Tibial artery (tissue), 4 donors: Measurements from ENCODE around the gene KANK2.

ENCODE experiments used
- DNase-seq, 2 donors: peaks; one replicate each; pipeline ENCODE4 v3.0.0-alpha.2; 2019
- H3K27ac ChIP-seq, 2 donors: fragments of 200-600 bp; sonication (generic) in 1 of 2; 1 replicate in 1 of 2; 2 replicates in 1 of 2; pipeline ENCODE4 v1.5.1; 2018 to 2019; ENCODE audit warnings: mild to moderate bottlenecking in 1 of 2
- H3K27me3 ChIP-seq, 2 donors: fragments of 200-600 bp; sonication (generic) in 1 of 2; one replicate each; pipeline versions ENCODE4 v1.5.1 to v1.6.0; 2016 to 2019
- H3K36me3 ChIP-seq, 3 donors: fragments of 200-600 bp; sonication (generic) in 2 of 3; one replicate each; pipeline ENCODE4 v1.5.1; 2016 to 2019; ENCODE audit warnings: mild to moderate bottlenecking in 2 of 3
- H3K4me1 ChIP-seq, 4 donors: fragments of 200-600 bp; sonication (generic) in 2 of 4; 1 replicate in 3 of 4; 2 replicates in 1 of 4; pipeline ENCODE4 v1.5.1; 2016 to 2019
- H3K4me3 ChIP-seq, 2 donors: fragments of 200-600 bp; sonication (generic) in 1 of 2; 1 replicate in 1 of 2; 2 replicates in 1 of 2; pipeline ENCODE4 v1.5.1; 2018 to 2019; ENCODE audit warnings: mild to moderate bottlenecking in 2 of 2
- H3K9me3 ChIP-seq, 3 donors: fragments of 200-600 bp; sonication (generic) in 1 of 3; one replicate each; pipeline ENCODE4 v1.5.1; 2016 to 2019
- CTCF ChIP-seq, 2 experiments: fragments of 200-600 bp in 1 of 2; fragments of 450-650 bp in 1 of 2; IDR thresholded peaks; one replicate each; pipeline ENCODE4 v1.5.1; 2017 to 2019; ENCODE audit warnings: antibody characterized with exemption in 2 of 2, mild to moderate bottlenecking in 1 of 2, moderate library complexity in 1 of 2
- intact Hi-C: fragments of 100-400 bp; cut with DNase I; formaldehyde crosslinking; loops from one replicate; pipeline ENCODE4 v1.15.0; 2023; ENCODE audit warnings: low total_unique reads

KANK2 gene

GRCh38 chr19:11200015-11200574 is 2.8 kb upstream of the KANK2 start:
- H3K27ac ChIP-seq: peak overlapping the region; percentile 94 to 98
- H3K27me3 ChIP-seq: no peaks in the 10 kb centered on the region
- DNase-seq: no peak
- H3K9me3 ChIP-seq: no peaks in the 10 kb centered on the region
- intact Hi-C loops: loop anchor here (5.0 kb wide), 1 partner anchor 113 kb away; the partner anchor contains the start of gene LDLR
- H3K4me1 ChIP-seq: peaks cover 0 to 71% (median 48%) of the 10 kb centered on the region in 4 donors
- no peak overlapping the region for H3K4me3 ChIP-seq
- H3K36me3 ChIP-seq: peaks cover 3 to 18% (median 14%) of the 10 kb centered on the region in 3 donors
- TF ChIP-seq CTCF (IDR thresholded peaks at IDR 0.05): no peak

DNA sequence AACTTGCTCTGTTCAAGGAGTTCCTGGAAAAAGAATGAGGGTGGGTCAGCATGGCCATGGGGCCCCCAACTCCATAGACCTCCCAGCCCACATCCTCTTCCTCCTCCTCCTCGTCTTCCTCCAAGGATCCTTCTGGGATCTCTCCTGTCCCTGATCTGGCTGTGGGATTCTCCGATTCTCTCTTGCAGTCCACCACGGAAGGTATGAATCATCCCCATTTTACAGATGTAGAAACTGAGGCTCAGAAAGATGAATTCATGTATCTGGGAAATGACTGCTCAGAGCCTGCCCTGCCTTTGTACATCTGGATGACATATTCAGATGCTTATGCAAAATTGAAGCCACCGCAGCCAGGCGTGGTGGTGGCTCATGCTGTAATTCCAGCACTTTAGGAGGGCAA is 2.2 kb upstream of the KANK2 start:
- DNase-seq: no peak
- intact Hi-C loops: no loop called here
- Histone ChIP-seq H3K27ac (peak overlapping the region; percentile 94 to 98), H3K4me3 (no peak overlapping the region), H3K9me3 (no peaks in the 10 kb centered on the region), H3K4me1 (peaks cover 0 to 71% (median 48%) of the 10 kb centered on the region in 4 donors), H3K36me3 (peaks cover 4 to 23% (median 18%) of the 10 kb centered on the region in 3 donors), H3K27me3 (no peaks in the 10 kb centered on the region)
- no peak for TF ChIP-seq CTCF (IDR thresholded peaks at IDR 0.05)

DNA sequence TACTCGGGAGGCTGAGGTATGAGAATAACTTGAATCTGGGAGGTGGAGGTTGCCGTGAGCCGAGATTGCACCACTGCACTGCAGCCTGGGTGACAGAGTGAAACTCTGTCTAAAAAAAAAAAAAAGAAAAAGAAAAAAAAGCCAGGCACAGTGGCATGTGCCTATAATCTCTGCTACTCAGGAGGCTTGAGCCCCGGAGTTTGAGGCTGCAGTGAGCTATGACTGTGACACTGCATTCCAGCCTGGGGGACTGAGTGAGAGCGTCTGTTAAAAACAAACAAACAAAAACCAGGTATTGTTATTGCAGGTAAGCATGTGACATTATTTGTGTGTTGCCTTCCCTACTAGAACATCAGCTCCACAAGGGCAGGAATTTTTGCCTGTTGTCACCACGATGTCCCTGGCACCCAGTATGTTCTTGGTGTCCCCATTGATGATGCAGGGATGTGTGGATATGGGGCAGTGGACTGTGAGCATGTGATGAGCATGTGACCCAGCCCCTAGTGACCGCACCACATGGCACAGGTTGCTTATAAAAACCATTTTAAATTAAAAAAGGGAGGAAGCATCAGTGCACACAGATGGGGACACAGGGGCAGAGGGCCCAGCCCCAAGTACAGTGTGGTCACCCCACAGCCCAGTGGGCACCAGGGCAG is 1.6 kb upstream of the KANK2 start:
- Histone ChIP-seq H3K27ac (peak overlapping the region; percentile 94 to 98), H3K4me1 (peaks cover 0 to 71% (median 48%) of the 10 kb centered on the region in 4 donors), H3K9me3 (no peaks in the 10 kb centered on the region), H3K36me3 (peaks cover 9 to 30% (median 24%) of the 10 kb centered on the region in 3 donors), H3K27me3 (no peaks in the 10 kb centered on the region), H3K4me3 (no peak overlapping the region)
- intact Hi-C loops: no loop called here
- TF ChIP-seq CTCF (IDR thresholded peaks at IDR 0.05): no peak
- peak in 1 of 2 donors; percentile 56 for DNase-seq

- intact Hi-C loops: no loop called here
- Histone ChIP-seq H3K4me3 (peak overlapping the region; percentile 93 to 98), H3K27me3 (no peaks in the 10 kb centered on the region), H3K9me3 (no peaks in the 10 kb centered on the region), H3K4me1 (peaks cover 0 to 71% (median 51%) of the 10 kb centered on the region in 4 donors), H3K36me3 (peaks cover 17 to 37% (median 31%) of the 10 kb centered on the region in 3 donors), H3K27ac (peak overlapping the region; percentile 94 to 98)
- TF ChIP-seq CTCF (IDR thresholded peaks at IDR 0.05): no peak
- DNase-seq: no peak
Measured at GRCh38 chr19:11198175-11198534, 810 bp upstream of the KANK2 start.

DNA sequence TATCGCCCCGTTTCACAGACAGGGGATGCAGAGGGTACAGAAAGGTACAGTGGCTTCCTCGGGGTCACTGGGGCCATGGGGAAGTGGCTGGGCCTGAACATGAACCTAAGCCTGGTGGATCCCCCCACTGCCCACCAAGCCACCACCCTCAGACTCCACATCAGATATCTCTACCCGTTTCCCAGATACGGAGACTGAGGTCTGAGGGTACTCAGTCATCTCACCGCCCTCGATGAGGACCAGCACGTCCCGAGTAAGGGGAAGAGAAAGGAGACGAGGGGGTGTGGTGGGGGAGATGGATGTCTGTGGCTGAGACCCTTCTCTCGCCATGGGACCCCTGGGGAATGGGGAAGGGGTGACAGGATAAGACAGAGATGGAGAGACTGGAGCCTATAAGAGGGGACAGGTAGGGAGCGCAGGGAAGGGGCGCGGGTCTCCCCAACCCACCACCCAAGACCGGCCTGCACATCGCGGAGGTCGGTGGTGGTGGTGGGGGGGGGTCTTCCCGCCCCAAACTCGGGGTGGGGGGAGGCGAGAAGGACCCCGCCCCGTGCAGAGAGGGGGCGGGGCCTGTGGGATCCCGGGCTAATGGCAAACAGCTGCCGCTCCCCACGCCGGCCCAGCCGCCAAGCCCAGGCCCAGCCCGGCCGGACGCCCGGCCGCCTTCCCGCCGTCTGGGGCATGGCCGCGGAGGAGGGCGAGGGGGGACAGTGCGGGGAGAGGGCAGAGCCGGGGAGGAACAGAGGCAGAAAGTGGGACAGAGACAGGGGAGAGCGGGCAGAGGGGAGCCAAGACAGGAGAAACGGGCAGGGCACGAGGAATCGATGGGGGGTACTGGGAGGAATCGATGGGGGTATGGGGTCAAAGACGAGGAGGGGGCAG is 698 bp downstream of the KANK2 start:
- peak in 1 of 2 donors; percentile 81 for DNase-seq
- H3K36me3 ChIP-seq: peaks cover 32 to 52% (median 42%) of the 10 kb centered on the region in 3 donors
- H3K27me3 ChIP-seq: no peaks in the 10 kb centered on the region
- no peaks in the 10 kb centered on the region for H3K9me3 ChIP-seq
- peak overlapping the region; percentile 94 to 98 for H3K27ac ChIP-seq
- peak overlapping the region; percentile 93 to 98 for H3K4me3 ChIP-seq
- no peak for TF ChIP-seq CTCF (IDR thresholded peaks at IDR 0.05)
- peaks cover 0 to 72% (median 57%) of the 10 kb centered on the region in 4 donors for H3K4me1 ChIP-seq
- intact Hi-C loops: loop anchor here (2.0 kb wide), 1 partner anchor 54 kb away; no protein-coding TSS in a partner anchor
